ENCODE measurements around the gene ZNF12. TPM values are rescaled to one million over a fixed set of nuclear protein-coding genes. Genes with fewer than 3 reads are reported as not detected.

Gene ZNF12
- total RNA-seq, 1 donor, result 25.5 TPM

DNA sequence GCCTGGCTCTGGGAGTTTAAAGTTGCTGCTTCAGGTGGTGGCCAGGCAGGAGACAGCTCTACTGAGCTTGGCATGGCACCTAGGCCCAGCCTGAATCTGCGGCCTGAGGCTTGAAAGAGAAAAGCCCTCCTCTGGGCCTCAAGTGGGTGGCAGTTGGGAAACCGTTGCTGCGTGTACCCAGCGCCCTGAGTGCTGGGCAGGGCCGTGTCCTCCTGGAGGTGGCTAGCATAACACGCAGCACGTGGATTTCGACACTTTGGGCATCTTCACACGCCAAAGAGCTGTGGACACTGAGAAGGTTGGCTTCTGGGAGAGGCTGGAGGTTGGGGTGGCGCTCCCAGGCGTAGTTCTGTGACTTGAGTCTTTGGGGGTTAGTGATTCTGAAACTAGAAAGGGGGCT is 67.1 kb downstream of the ZNF12 start:
- no peak overlapping the region for H3K4me3 ChIP-seq (ENCODE audit: low read depth, low read length)
- no peak for TF ChIP-seq CTCF (IDR thresholded peaks at IDR 0.05; ENCODE audit: insufficient read depth, low read depth, low read length)
- DNase-seq (ENCODE audit: low read depth), result no peak

- no peak for TF ChIP-seq CTCF (IDR thresholded peaks at IDR 0.05; ENCODE audit: insufficient read depth, low read depth, low read length)
- no peak overlapping the region for H3K4me3 ChIP-seq (ENCODE audit: low read depth, low read length)
- no peak for DNase-seq (ENCODE audit: low read depth)
Observed at GRCh38 chr7:6639032-6639431, 67.7 kb downstream of the ZNF12 start.

Other genes with a start within 250 kb of the ZNF12 start
- gene KDELR2, start 222.8 kb downstream of the ZNF12 start, total RNA-seq, result 200 and 383 TPM in 2 replicates
- not detected in 2 replicates for gene GRID2IP, start 155.5 kb downstream of the ZNF12 start, total RNA-seq
- 60.5 and 62.5 TPM in 2 replicates for gene ZDHHC4, start 129.5 kb downstream of the ZNF12 start, total RNA-seq
- 16.4 and 17.7 TPM in 2 replicates for gene INTS15, start 116.9 kb downstream of the ZNF12 start, total RNA-seq
- under 0.01 and 0.32 TPM in 2 replicates for gene ZNF853, start 91.3 kb downstream of the ZNF12 start, total RNA-seq
- gene ZNF316, start 69.6 kb downstream of the ZNF12 start, total RNA-seq, result 12.1 and 13.2 TPM in 2 replicates
- gene RSPH10B2, start 47.2 kb upstream of the ZNF12 start, total RNA-seq, result 0.32 and 0.43 TPM in 2 replicates
- gene CCZ1B, start 119.3 kb upstream of the ZNF12 start, total RNA-seq, result 48.8 and 61.2 TPM in 2 replicates

Measured in fibroblast of villous mesenchyme (primary cell).